Prostate gland (tissue), 2 donors: ENCODE data around the gene UNC119. TPM values are rescaled to one million over a fixed set of nuclear protein-coding genes. Genes with fewer than 3 reads are reported as not detected.
A peak's percentile ranks its signal among the peaks of the same experiment; 100 is the strongest.

Experiments used
- DNase-seq: peaks from one replicate; pipeline ENCODE4 v3.0.0-alpha.2; 2019; ENCODE audit warnings: low spot score
- H3K27ac ChIP-seq, 2 donors: fragments of 200-600 bp; sonication (generic); 2 replicates each; pipeline ENCODE4 v1.5.1; 2017 to 2019
- H3K27me3 ChIP-seq: fragments of 200-600 bp; sonication (generic); replicated peaks from 2 replicates; pipeline ENCODE4 v1.5.1; 2019; ENCODE audit not compliant: insufficient read depth
- H3K36me3 ChIP-seq, 2 donors: fragments of 200-600 bp; sonication (generic); 1 replicate in 1 of 2; 2 replicates in 1 of 2; pipeline versions ENCODE4 v1.5.1 to v1.8.1; 2017 to 2019
- H3K4me1 ChIP-seq: fragments of 200-600 bp; sonication (generic); replicated peaks from 2 replicates; pipeline ENCODE4 v1.5.1; 2019
- H3K4me3 ChIP-seq, 2 donors: fragments of 200-600 bp; sonication (generic); 2 replicates each; pipeline ENCODE4 v1.5.1; 2017 to 2019
- H3K9me3 ChIP-seq: fragments of 200-600 bp; sonication (generic); 2 replicates; pipeline ENCODE4 v1.5.1; 2017
- POLR2A ChIP-seq: fragments of 450-650 bp; IDR thresholded peaks from one replicate; pipeline ENCODE4 v1.6.1; 2016; ENCODE audit warnings: antibody characterized with exemption, mild to moderate bottlenecking
- POLR2AphosphoS5 ChIP-seq: sonication (generic); formaldehyde crosslinking; IDR thresholded peaks from one replicate; pipeline ENCODE4 v1.6.1; 2017; ENCODE audit warnings: antibody characterized with exemption
- WGBS: methylation state at CpG from one replicate; pipeline ENCODE4 v1.1.5; 2018; 5-methylcytosine and 5-hydroxymethylcytosine counted together
- intact Hi-C: fragments of 100-400 bp; cut with DNase I; formaldehyde crosslinking; loops from one replicate; pipeline ENCODE4 v1.14.2; 2022
- total RNA-seq, 2 donors: library from RNA; depleted of rRNA; stranded (reverse); fragments of >200 nt; gene quantifications; one replicate each; pipeline ENCODE4 v1.1.0, GENCODE V29; 2016
- TF ChIP-seq, protein P1 (sequence below), 4 experiments: fragments of 200-600 bp in 2 of 4; fragments of 450-650 bp in 2 of 4; sonication (generic) in 2 of 4; IDR thresholded peaks; 1 replicate in 3 of 4; 2 replicates in 1 of 4; pipeline ENCODE4 v1.5.1; 2016 to 2019; ENCODE audit warnings: antibody characterized with exemption in 4 of 4, mild to moderate bottlenecking in 2 of 4, moderate library complexity in 2 of 4

The UNC119 gene
- total RNA-seq, 2 donors from 2014 or later = 51.1 to 154 TPM

- H3K27ac ChIP-seq = no peak overlapping the region
Measured at GRCh38 chr17:28513476-28513875, 38.9 kb downstream of the UNC119 start.

GRCh38 chr17:28511858-28512461, 40.5 kb downstream of the UNC119 start:
- H3K27me3 ChIP-seq = no peaks in the 10 kb centered on the region
- intact Hi-C loops = no loop called here
- H3K27ac ChIP-seq = no peak overlapping the region
- H3K4me3 ChIP-seq = no peak overlapping the region
- DNase-seq = no peak
- H3K9me3 ChIP-seq = no peaks in the 10 kb centered on the region
- 81% methylated on average over 3 of the region's 3 CpGs for WGBS
- no peaks in the 10 kb centered on the region for H3K4me1 ChIP-seq
- no peaks in the 10 kb centered on the region for H3K36me3 ChIP-seq
- TF ChIP-seq, protein P1, sequence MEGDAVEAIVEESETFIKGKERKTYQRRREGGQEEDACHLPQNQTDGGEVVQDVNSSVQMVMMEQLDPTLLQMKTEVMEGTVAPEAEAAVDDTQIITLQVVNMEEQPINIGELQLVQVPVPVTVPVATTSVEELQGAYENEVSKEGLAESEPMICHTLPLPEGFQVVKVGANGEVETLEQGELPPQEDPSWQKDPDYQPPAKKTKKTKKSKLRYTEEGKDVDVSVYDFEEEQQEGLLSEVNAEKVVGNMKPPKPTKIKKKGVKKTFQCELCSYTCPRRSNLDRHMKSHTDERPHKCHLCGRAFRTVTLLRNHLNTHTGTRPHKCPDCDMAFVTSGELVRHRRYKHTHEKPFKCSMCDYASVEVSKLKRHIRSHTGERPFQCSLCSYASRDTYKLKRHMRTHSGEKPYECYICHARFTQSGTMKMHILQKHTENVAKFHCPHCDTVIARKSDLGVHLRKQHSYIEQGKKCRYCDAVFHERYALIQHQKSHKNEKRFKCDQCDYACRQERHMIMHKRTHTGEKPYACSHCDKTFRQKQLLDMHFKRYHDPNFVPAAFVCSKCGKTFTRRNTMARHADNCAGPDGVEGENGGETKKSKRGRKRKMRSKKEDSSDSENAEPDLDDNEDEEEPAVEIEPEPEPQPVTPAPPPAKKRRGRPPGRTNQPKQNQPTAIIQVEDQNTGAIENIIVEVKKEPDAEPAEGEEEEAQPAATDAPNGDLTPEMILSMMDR (IDR thresholded peaks at IDR 0.05) = no peak
- no peak for TF ChIP-seq POLR2AphosphoS5
- TF ChIP-seq POLR2A = no peak

More at GRCh38 chr17:28513476-28513875, 38.9 kb downstream of the UNC119 start:
- TF ChIP-seq, protein P1 (IDR thresholded peaks at IDR 0.05) = no peak
- TF ChIP-seq POLR2AphosphoS5 (no peak), POLR2A (no peak)
- H3K4me3 ChIP-seq = no peak overlapping the region
- H3K9me3 ChIP-seq = no peaks in the 10 kb centered on the region
- intact Hi-C loops = no loop called here
- 63% methylated on average over 7 of the region's 7 CpGs for WGBS
- no peaks in the 10 kb centered on the region for H3K4me1 ChIP-seq
- no peaks in the 10 kb centered on the region for H3K27me3 ChIP-seq
- H3K36me3 ChIP-seq = no peaks in the 10 kb centered on the region
- no peak for DNase-seq

- H3K9me3 ChIP-seq = no peaks in the 10 kb centered on the region
- no peaks in the 10 kb centered on the region for H3K27me3 ChIP-seq
- H3K27ac ChIP-seq = no peak overlapping the region
- no peaks in the 10 kb centered on the region for H3K4me1 ChIP-seq
- 84% methylated on average over 7 of the region's 7 CpGs for WGBS
- intact Hi-C loops = no loop called here
- no peak for DNase-seq
- H3K4me3 ChIP-seq = no peak overlapping the region
- no peaks in the 10 kb centered on the region for H3K36me3 ChIP-seq
- TF ChIP-seq POLR2A (no peak), POLR2AphosphoS5 (no peak)
- TF ChIP-seq, protein P1 (IDR thresholded peaks at IDR 0.05) = no peak
Measured at GRCh38 chr17:28509789-28510188, 42.6 kb downstream of the UNC119 start.

DNA sequence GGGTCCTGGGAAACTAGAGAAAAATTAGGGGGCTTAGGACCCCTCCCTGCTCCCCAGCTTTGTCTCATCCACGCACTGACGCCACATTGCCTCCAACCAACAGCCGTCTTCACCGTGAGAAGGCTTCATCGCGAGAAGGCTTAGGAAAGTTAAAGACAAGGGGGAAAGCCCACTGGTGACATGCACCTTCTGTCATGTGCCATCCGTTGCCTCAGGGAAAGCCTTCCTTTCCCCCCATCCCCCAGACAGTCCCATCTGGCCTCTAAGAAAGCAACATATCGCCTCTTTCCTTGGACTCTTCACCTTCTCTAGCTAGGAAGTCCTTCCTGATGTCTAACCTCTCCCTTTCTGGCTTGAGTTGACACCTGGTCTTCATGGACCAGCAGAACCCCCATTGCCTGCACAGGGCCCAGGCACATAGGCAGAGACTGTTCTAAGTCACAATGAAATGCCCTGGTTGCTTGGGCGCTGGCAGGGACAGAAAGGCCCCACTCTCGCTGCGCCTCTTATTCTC, 44.2 kb downstream of the UNC119 start:
- intact Hi-C loops = no loop called here
- peak overlapping the region; percentile 19 to 34 for H3K27ac ChIP-seq
- H3K4me3 ChIP-seq = no peak overlapping the region
- DNase-seq = no peak
- no peaks in the 10 kb centered on the region for H3K27me3 ChIP-seq
- 52% methylated on average over 11 of the region's 11 CpGs for WGBS
- no peaks in the 10 kb centered on the region for H3K4me1 ChIP-seq
- no peaks in the 10 kb centered on the region for H3K9me3 ChIP-seq
- no peaks in the 10 kb centered on the region for H3K36me3 ChIP-seq
- TF ChIP-seq POLR2AphosphoS5 = no peak
- TF ChIP-seq, protein P1 (IDR thresholded peaks at IDR 0.05) = no peak
- no peak for TF ChIP-seq POLR2A
